GM12873 (cell line): ENCODE results near the gene TGFB2.

ENCODE experiments used
- TF ChIP-seq, protein P1 (sequence below): IDR thresholded peaks from 2 replicates; pipeline ENCODE4 v1.5.1; 2012; ENCODE audit warnings: low read depth, mild to moderate bottlenecking, moderate library complexity, low read length, control low read depth; ENCODE audit not compliant: insufficient read depth; ENCODE audit errors: missing control alignments

Gene TGFB2

DNA sequence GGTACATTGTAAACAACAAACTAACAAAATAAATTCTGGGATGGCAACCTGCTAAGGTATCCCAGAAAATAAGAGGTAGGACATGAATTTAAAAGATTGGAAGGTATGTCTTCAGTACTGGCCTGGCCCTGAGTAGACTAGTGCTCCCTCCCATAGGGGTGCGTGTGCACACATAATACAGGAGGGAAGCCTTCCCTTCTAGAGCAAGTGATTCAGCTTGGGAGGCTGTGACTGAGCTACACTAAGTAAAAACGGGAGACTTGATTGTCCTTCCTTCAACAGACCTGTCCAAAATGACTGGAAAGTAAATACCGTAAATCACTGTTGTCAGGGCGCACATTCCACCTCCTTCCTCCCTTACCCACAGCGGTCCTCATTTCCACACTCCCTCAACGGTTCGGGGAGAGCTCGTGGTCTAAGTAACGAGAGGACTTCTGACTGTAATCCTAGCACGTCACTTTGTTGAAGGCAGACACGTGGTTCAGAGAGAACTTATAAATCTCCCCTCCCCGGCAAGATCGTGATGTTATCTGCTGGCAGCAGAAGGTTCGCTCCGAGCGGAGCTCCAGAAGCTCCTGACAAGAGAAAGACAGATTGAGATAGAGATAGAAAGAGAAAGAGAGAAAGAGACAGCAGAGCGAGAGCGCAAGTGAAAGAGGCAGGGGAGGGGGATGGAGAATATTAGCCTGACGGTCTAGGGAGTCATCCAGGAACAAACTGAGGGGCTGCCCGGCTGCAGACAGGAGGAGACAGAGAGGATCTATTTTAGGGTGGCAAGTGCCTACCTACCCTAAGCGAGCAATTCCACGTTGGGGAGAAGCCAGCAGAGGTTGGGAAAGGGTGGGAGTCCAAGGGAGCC, at the start of gene TGFB2:
Gene TGFB2, plus strand, starts transcription at position 523 of the 859 bp plus-strand sequence. CDS start 1,366 bp downstream, outside the sequence.
- TF ChIP-seq, protein P1, sequence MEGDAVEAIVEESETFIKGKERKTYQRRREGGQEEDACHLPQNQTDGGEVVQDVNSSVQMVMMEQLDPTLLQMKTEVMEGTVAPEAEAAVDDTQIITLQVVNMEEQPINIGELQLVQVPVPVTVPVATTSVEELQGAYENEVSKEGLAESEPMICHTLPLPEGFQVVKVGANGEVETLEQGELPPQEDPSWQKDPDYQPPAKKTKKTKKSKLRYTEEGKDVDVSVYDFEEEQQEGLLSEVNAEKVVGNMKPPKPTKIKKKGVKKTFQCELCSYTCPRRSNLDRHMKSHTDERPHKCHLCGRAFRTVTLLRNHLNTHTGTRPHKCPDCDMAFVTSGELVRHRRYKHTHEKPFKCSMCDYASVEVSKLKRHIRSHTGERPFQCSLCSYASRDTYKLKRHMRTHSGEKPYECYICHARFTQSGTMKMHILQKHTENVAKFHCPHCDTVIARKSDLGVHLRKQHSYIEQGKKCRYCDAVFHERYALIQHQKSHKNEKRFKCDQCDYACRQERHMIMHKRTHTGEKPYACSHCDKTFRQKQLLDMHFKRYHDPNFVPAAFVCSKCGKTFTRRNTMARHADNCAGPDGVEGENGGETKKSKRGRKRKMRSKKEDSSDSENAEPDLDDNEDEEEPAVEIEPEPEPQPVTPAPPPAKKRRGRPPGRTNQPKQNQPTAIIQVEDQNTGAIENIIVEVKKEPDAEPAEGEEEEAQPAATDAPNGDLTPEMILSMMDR = no peak

DNA sequence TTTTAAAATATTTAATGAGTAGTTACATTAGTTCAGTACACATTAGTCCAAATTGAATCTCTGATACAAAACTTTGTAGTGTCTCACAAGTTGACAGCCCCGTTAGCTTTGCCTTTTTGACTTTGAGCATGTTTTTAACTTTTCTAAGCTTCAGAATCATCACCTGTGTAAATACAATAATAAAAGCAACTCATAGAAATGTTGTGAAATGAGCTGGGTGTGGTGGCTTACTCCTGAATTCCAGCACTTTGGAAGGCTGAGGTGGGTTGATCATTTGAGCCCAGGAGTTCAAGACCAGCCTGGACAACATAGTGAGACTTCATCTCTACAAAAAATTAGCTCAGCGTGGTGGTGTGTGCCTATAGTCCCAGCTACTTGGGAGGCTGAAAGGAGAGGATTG, 49.0 kb upstream of the TGFB2 start:
- TF ChIP-seq, protein P1 = no peak

DNA sequence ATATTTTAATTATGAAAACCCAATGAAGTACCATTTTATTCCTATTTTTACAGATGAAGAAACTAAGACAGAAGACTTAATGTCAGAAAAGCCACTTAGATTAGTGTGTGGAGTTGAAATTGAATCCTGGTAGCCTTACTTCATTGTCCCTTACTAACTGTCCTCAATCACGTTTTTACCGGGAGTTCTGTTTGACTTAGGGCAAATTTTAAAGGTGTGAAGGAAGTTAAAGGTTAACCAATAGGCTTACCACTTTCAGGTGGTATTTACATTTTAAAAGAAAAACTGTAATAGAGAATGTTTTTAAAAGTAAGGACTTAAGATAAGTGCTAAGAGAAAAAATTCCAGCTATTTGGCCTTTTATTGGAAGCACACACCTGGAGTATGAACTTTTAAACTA, 47.7 kb upstream of the TGFB2 start:
- TF ChIP-seq, protein P1 = no peak

DNA sequence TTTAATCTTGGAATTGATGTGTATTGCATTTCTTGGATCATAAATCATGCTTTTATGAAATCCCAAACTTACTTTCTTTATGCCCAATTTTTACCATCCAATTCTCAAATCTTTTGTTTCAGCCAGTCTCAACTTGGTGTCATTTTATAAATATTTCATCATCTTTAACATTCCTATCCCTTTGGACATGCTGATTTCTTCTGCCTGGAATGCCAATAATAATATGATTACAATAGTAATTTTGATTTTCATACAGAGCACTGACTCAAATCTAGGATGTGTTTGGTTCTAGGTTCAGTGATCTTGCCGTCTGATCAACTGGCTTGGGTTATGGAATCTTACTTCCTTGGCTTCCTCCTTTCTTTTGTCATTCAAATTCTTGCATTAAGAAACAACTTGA, 47.3 kb upstream of the TGFB2 start:
- TF ChIP-seq, protein P1 = no peak

DNA sequence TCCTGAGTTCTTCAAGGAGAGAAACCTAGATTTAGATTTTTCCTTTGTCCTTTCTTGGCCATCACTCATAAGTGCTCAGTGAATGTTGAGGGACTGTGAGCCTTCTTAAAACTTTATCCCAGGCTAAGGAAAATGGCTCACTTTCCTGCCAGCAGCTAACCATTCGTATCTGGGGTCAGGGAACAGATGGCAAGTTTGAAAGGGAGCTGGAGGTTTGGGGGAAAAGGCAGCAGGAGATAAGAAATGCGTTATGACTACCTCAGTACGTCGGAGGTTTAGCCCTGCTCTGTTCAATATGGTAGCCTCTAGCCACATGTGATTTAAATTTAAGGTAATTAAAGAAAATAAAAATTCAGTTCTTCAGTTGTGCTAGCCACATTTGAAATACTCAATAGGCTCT, 46.7 kb upstream of the TGFB2 start:
- TF ChIP-seq, protein P1 = no peak

DNA sequence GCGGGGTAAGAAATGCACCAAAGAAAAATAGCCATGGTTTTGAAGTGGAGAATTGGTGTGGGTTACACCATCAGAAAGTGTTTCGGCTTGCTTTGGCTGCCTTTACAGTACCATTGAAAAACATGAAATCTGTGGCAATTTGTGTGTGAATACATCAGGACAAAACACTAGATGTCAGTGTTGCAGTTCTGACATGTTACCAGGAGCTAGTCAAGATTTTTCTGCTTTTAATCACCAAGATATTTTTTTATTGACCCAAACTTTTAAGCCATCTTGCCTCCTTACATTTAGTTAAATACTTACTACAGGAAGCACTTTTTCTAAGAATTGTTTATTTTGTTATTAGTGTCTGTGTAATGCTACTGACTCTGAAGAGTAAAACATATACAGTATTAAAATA, 45.7 kb upstream of the TGFB2 start:
- TF ChIP-seq, protein P1 = peak; percentile 43

DNA sequence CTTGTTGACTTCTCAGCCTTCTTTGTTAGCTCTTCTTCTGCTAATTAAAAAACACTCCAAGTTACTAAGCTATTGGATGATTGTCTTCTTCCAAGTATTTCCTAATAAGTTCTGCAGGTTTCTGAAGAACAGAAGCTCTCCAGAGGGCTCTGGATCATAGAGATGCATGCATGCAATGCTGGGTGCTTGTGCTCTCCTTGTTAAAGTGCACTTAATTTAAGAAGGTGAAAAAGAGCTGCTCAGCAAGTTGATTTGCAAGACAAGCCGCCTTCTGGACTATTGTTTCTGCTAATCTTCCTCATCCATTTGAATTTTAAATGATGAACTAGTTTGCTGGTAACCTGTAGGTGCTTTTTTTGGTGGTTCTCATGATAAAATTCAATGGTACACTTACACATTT, 43.9 kb upstream of the TGFB2 start:
- TF ChIP-seq, protein P1 = no peak
